Frontal cortex (tissue), 4 donors: ENCODE measurements around the gene PSMA6. TPM values are rescaled to one million over a fixed set of nuclear protein-coding genes. Genes with fewer than 3 reads are reported as not detected.
"Not testable (repeated sequence)": the region's sequence is repeated elsewhere in the genome, so short reads cannot be mapped to it uniquely, and the experiment has no call there.

Experiments used
- DNase-seq, 2 donors: peaks; one replicate each; pipeline ENCODE4 v3.0.0; 2012; ENCODE audit warnings: low spot score in 2 of 2
- FAIRE-seq: peaks from 2 replicates; lab custom pipeline; 2012; peaks lifted over from hg19 to GRCh38; lab: Jason Lieb, UNC
- total RNA-seq: library from RNA; depleted of rRNA; stranded (reverse); fragments of >200 nt; gene quantifications from one replicate; pipeline ENCODE4 v1.2.3, GENCODE V29; 2014
- donor health status: control.
- donor health status: control.
- donor health status: control.

PSMA6 gene
- total RNA-seq, 1 donor from 2014 or later, result 218 TPM

DNA sequence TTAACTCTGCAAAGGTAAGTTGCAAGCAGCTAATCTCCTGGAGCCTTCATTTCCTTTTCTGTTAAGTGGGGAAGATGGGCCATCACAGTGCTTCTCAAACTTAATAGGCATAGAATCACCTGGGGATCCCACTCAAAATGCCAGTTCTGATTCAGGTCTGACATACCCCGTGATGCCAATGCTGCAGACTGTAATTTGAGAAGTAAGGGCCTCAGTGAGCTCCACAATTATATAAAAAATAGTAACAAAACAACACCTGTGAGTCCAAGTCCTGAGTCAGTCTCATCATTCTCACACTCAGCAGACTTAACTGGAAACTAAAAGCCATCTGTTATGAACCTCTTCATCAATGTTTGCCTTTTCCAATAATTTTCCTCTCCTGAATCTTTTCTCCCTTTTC is 10.8 kb upstream of the PSMA6 start:
- DNase-seq, result no peak
- no peak for FAIRE-seq

DNA sequence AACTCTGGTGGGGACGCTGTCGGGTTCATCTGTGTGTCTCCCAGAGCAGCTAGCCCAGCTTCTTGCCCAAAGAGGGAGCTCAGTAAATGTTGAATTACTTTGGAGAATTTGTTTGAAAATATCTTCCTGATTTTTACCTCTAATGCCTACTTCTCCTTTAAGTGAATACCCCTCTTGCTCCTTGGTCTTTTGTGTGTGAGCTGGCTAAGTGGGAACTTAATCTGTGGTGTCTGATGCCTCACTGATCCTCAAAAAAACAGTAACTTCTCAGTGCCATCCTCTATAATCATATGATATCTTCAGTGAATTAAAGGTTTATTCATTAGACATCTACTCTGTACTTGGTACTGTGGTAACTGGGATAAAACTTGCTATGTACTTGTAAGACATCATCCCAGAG is 7.7 kb upstream of the PSMA6 start:
- FAIRE-seq (no peak), DNase-seq (no peak)

DNA sequence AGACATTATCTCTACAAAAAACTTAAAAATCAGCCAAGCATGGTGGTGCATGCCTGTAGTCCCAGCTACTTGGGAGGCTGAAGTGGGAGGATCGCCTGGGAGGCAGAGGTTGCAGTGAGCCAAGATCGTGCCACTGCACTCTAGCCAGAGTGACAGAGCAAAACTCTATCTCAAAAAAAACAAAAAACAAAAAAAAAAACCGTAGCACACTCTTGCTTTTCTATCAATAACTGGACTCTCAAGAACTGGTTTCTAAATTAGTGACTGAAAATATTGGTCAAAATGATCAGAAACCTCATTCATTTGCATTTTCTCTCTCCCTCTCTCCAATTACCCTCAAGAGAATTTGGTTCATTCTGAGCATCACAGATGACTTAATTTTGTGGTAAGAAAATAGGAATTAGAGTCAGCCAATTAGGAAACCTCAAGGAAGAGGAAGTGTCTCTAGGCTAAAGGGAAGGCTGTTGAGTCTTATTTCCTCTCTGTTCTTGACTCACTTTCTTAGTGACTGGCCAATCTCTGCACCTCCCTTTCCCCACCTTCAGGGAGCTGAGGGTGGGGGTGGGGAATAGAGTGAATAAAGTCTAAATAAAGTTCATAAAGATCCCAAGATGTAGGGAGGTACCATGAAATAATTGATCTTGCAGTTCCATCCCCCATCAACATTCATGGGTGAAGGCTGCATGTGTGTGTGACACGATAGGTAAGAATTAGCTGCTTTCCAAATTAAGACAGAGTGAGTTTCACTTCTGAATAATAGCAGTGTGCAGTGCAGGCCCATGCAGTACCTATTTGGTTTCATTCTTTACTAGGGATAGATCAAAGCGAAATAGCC is 6.8 kb upstream of the PSMA6 start:
- no peak for DNase-seq
- no peak for FAIRE-seq

DNA sequence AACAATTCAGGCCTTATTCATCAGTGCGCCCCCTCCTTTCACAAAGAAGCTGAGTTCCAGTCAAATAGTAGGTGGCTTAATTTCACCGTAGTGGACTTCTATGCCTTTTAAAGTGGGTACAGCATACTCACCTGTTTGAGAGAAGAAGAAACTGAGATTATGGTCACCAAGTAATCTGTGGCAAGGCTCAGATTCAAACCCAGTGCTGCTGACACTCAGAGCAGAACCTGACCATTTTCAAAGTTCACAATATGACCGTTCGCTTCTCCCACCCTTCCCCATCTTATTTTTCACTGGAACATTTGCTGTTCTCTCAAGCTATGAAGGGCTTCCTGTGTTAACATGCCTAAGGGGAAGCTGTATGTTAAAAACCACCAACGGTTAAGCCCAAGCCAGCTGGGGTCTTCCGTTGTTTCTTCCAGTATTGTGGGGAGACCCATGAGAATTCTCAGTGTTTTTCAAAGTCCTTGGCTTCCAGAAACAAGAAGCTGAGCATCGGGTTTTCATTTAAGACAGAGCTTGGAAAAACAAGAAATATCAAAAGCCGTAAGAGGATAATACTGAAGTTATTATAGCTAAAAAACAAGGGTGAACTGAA is 6.1 kb upstream of the PSMA6 start:
- FAIRE-seq, result no peak
- DNase-seq, result no peak

DNA sequence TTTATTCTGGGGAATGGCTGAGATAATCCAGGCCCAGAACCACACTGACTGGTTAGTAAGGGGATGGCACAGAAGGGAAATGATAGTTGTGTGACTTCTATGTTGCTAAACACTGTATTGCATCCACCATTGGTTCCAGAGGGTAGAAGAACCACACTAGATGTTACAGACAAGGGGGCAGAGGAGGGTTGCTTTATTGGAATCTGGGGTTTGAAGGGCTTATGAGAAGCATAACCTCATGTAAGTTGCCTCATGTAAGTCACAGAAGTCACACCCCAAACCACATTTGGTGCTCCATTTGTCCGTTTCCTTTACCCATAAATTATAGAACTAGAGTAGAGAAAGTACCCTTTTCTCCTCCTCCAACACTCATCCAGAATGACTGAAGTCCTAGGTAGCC is 5.5 kb upstream of the PSMA6 start:
- FAIRE-seq (no peak), DNase-seq (no peak)

DNA sequence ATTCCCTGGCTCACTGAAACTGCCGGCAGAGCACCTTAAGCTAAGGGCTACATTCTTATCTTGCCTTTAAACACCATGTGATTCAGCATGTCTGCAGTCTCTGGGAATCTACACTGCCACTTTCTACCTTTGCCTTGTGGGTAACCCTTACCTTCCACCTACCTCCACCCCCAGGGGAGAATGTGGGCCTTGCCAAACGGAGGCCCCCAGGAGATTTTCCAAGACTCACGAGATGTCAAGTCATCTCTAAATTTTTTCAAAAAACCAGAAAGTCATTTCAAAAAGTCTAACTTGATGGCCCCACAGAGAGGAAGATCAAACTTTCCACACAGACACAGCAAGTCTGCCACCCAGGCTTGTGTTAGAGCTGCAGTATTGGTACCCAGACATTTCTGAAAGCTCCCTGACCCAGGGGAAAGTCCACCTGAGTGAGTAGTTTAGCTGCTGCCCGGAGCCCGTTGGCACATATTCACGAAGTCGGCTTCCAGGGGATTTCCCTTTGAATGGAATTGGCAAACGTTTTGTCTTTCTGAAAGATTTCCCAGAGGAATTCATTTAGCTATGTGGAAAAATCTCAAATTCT is 4.7 kb upstream of the PSMA6 start:
- no peak for DNase-seq
- FAIRE-seq, result no peak

DNA sequence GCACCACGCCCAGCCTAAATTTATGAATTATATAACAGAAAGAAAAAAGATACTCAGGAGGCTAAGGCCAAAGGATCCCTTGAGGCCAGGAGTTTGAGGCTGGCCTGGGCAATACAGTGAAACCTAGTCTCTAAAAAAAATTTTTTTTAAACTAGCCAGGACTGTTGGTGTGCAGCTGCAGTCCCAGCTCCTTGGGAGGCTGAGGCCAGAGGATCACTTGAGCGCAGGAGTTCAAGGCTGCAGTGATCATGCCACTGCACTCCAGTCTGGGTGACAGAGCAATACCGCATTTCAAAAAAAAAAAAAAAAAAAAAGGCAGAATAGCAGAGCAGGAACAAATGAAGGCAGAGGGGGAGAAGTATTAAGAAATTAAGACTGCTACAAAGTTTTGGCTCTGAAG is 2.6 kb upstream of the PSMA6 start:
- DNase-seq (no peak), FAIRE-seq (no peak)

DNA sequence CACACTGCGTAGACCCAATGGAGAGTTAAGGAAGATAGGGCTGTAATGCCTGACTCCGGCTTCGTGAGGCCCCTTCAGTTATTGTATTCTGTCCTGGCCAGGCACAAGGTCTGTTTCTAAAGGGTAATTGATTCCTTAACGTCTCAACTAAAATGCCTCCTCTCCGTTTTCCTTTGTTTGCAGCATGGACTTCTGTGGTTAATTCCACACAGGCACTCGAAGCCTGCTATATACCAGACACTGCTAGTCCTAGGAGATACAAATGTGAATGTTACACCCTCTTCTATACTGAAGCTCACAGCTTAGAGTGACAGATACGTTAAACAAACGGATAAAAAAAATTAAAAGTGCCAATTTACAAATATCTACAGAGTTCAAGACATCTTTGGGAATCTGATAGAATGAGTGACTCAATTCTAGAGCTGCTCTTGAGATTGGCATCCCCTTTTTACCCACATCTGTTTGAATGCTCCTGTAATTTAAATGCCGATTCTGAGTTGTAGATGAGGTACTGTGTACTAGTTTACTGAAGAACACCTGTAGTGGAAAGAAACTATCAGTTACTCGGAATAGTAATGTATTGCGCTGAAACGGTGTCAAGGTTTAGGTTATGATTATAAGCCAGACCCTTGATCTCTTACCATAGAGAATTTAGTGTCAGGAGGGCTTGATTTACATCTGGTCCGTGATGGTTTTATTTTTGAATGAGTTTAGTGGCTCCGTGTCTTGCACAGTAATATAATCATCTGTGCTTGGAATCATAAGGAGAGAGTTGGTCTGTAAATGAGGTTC is 784 bp downstream of the PSMA6 start:
- FAIRE-seq, result no peak
- no peak for DNase-seq

DNA sequence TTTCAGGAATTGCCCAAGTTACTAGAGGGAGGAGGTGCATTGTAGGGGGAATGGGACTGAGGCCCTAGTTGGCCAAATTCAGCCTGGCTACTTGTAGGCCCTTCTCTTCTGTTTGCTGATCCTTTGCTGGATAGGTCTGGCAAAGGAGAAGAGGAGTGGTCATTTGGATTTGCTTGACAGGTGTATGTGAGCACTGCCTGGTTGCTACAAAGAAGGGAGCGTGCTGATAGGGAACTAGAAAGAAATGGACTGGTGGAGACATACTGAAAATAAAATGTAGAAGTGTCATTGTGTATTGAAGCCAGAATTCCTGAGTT is 3.6 kb downstream of the PSMA6 start:
- DNase-seq, result no peak
- no peak for FAIRE-seq

DNA sequence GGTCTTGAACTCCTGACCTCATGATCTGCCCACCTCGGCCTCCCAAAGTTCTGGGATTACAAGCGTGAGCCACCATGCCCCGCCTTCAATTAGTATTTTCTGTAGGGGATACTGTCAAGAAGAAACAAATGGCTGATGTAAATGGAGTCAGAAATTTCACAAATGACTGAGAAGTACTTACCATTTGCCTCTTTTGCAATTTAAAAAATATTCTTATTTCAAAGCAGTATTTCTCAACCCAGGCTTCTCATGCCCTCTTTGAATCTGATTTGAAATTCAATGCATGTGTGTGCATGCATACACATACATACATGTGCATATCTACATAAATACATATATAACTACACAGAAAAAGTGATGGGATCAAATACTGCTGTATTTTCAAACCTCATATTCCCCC is 4.4 kb downstream of the PSMA6 start:
- DNase-seq (no peak), FAIRE-seq (no peak)

DNA sequence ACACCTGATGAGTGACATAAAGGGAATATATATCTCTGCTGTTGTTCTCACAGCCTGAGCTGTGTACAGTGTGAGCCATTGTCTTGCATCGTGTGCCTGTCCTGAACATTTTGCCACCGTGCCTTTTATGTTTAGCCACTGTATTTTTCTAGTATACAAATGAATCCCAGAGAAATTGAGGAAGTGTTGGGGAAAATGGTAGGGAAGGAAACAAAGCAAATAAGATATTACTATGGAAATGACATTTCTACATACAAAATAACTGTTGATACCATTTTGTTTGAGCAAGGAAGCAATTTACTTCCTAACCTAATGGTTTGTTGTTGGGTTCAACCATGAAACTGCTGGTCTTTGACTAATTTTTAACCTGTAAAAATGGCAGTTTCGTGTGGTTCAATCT is 5.5 kb downstream of the PSMA6 start:
- DNase-seq (no peak), FAIRE-seq (no peak)

DNA sequence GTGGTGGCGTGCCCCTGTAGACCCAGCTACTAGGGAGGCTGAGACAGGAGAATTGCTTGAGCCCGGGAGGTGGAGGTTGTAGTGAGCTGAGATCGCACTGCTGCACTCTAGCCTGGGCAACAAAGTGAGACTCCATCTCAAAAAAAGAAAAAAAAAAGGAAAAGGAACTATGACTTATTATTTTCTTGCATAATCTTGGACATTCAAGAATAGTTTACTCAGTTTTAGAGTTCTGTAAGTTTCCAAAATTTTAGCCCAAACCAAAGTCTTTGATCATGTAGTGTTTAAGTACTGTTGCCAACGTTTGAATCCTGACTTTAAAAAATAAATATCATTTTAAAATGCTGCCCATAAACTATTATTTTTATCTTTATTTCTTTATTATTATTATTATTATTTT is 6.2 kb downstream of the PSMA6 start:
- DNase-seq (no peak), FAIRE-seq (no peak)

DNA sequence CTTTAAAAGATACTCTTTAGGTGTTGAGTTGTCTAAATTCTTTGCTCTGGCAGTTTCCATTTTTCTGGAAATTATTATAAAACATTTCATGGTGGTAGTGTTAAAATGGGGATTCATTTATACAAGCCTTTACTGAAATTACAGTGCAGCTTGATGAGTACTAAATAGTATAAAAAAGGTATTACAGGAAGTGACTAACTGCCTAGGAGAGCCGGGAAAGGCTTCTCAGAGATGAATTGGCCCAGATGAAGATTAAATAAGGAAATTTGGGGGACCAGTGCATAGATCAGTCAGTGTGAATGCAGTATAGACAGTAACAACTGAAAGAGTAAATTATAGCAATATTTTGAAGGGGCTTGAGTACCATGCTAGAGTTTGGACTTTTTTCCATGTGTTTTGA is 7.5 kb downstream of the PSMA6 start:
- DNase-seq, result no peak
- no peak for FAIRE-seq

DNA sequence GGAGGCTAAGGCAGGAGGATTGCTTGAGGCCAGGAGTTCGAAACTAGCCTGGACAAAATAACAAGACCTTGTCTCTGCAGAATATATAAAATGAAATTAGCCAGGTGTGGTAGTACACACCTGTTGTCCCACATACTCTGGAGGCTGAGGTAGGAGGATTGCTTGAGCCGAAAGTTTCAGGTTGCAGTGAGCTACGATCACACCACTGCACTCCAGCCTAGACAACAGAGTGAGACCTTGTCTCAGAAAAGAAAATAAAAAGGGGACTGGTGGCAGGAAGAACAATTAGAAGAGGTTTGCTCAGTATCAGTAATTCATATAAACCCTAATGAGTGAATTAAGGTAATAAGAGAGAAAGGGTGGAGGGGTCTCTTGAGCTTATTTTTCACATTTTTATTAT is 8.0 kb downstream of the PSMA6 start:
- FAIRE-seq (no peak), DNase-seq (no peak)

DNA sequence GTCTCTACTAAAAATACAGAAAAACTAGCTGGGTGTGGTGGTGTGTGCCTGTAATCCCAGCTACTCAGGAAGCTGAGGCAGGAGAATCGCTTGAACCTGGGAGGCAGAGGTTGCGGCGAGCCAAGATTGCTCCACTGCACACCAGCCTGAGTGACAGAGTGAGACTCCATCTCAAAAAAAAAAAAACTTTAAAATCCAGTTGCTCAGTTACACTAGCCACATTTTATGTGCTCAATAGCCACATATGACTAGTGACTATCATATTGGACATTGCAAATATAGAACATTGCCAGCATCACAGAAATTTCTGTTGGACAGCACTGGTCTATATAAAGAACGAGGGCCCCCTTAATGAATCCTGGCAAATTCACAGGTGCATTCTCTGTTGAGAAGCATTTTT is 9.2 kb downstream of the PSMA6 start:
- not testable (repeated sequence) for DNase-seq, FAIRE-seq

DNA sequence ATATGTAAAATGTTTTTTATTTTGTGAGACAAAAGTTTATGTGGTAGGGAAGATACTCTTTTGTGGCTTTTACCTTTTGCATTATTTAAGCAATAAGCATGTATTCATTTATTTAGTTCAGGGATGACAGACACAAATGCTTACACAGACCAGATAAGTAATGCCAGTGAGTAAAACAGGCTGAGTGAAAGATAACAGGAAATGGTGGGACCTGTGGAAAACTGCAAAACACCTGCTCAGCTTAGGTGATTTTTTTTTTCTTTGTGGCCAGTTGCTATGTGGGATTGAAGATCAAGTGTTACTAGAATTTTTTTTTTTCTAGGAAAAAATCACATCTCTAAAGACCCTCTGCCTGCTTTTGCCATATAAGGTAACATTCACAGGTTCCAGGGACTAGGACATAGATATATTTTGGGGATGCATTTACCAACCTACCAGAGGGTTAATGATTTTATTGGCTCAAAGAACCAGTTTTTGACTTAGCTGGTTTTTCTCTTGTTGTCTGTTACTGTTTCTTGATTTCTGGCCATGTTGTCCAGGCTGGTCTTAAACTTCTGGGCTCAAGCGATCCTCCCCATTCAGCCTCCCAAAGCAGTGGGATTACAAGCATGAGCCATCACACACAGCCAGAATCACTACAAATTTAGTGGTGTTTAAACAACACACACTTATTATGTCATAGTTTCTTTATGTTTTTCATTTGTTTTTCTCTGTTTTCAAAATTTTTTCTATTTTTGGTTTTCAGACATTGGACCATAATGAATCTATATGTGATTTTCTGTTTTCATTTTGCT is 9.8 kb downstream of the PSMA6 start:
- DNase-seq (no peak), FAIRE-seq (no peak)

DNA sequence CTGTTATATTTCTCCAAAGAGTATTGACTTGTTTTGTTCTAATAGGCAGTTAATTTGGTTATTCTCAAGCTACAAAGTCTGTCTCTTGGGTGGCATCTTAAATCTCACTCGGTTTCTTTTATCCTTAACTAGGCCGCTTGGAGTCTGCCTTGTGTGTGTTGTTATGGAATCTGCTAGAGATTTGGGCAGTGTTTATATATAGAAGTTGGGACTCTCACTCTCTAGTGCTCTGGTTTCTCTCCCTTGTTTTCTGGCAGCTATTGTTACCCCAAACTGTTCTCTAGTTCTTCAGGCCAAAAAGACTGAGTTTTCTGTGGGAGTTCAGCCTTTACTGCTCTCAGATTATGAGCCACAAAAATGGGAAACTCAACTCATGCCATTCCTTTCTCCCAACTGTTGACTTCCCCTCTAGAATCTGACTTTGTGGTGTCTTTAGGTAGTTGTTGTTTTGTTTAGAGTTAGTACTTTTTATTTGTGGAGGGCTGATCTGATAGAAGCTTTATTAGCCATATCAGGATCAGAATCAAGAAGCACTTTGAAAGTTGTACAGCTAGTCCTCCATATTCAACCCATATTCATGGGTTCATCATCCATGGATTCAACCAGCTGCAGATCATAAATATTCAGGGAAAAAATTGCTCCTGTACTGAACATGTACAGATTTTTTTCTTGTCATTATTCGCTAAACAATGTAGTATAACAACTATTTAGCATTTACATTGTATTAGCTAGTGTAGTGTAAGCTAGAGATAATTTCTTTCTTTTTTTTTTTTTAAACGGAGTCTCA is 11.2 kb downstream of the PSMA6 start:
- DNase-seq (no peak), FAIRE-seq (no peak)

DNA sequence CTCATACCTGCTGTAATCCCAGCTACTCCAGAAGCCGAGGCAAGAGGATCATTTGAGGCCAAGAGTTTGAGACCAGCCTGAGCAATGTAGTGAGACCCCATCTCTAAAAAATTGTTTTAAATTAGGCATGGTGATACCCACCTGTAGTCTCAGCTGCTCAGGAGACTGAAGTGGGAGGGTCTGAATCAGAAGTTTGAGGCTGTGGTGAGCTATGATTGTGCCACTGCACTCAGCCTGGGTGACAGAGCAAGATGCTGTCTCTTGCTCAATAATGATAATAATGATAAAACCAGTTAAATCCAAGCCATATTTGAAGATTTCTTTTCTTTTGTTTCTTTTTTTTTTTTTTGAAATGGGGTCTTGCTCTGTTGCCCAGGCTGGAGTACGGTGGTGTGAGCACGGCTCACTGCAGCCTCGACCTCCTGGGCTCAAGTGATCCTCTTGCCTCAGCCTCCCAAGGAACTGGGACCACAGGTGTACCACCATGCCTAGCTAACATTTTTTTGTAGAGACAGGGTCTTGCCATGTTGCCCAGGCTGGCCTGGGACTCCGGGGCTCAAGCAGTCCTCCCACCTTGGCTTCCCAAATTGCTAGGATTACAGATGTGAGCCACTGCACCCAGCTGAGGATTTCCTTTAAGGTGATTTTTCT is 12.8 kb downstream of the PSMA6 start:
- no peak for DNase-seq
- FAIRE-seq, result no peak

DNA sequence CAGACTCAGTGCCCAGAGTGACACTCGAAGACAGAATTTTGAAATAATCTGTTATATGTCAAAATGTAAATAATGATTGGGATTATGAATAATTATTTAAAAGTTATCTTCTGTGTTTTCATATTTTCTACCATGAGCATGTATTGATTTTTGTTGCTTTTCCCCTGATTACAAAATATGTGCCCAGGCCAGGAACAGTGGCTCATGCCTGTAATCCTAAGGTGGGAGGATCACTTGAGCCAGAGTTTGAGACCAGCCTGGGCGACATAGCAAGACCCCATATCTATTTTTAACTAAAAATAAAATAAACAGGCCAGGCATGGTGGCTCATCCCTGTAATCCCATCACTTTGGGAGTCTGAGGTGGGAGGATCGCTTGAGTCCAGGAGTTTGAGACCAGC is 13.5 kb downstream of the PSMA6 start:
- DNase-seq (no peak), FAIRE-seq (no peak)
